Gastroesophageal sphincter (tissue), 3 donors: ENCODE measurements around the gene SNX14.

Experiments
- CTCF ChIP-seq, 4 experiments: fragments of 200-600 bp in 2 of 4; fragments of 450-650 bp in 2 of 4; sonication (generic) in 1 of 4; IDR thresholded peaks; one replicate each; pipeline ENCODE4 v1.5.1; 2017 to 2019; ENCODE audit warnings: antibody characterized with exemption in 4 of 4, mild to moderate bottlenecking in 2 of 4, moderate library complexity in 2 of 4
- EP300 ChIP-seq: sonication (generic); formaldehyde crosslinking; IDR thresholded peaks from one replicate; pipeline ENCODE4 v1.6.1; 2017; ENCODE audit warnings: antibody characterized with exemption, mild to moderate bottlenecking
- POLR2A ChIP-seq, 2 donors: fragments of 450-650 bp; IDR thresholded peaks; one replicate each; pipeline ENCODE4 v1.6.1; 2017; ENCODE audit warnings: antibody characterized with exemption in 2 of 2, mild to moderate bottlenecking in 2 of 2, moderate library complexity in 1 of 2

DNA sequence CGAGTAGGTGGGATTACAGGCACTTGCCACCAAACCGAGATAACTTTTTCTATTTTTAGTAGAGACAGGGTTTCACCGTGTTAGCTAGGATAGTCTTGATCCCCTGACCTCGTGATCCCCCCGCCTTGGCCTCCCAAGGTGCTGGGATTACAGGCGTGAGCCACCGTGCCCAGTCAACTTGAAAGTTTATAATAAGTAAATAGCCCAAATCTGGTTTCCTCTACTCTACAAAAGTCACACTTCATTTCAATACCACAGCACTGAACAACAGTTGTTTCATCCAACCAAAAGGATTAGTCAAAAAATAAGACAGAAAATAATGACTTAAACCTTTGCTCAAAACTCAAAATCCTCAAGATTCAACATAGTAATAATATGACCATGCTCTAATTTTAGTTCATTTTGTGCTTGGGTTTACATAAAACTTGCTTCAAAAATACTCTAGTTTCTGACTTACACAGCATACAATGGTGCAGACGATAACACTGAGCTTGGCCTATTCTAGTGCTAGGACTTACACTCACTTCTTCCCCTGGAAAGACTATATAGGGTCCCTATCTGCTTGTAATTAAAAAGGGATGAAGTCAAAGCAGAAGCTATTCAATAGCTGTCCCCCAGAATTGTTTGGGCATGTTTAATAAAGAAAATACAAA, 87.1 kb downstream of the SNX14 start:
- TF ChIP-seq EP300: no peak
- TF ChIP-seq POLR2A (IDR thresholded peaks at IDR 0.05): no peak
- TF ChIP-seq CTCF (IDR thresholded peaks at IDR 0.05): no peak
